GM12892 (cell line): ENCODE data around the gene MYOZ1.
"Not testable (repeated sequence)": the region's sequence is repeated elsewhere in the genome, so short reads cannot be mapped to it uniquely, and the experiment has no call there.

Experiments used
- POLR2A ChIP-seq: IDR thresholded peaks from 2 replicates; pipeline ENCODE4 v1.6.1; 2011; ENCODE audit warnings: low read depth, low read length, control low read depth
- POLR2AphosphoS5 ChIP-seq: IDR thresholded peaks from 2 replicates; pipeline ENCODE4 v1.6.1; 2011; ENCODE audit warnings: low read depth, low read length, control low read depth
- TAF1 ChIP-seq: IDR thresholded peaks from 2 replicates; pipeline ENCODE4 v1.6.1; 2011; ENCODE audit warnings: low read depth, mild to moderate bottlenecking, control low read depth, low read length, borderline replicate concordance

- TF ChIP-seq POLR2AphosphoS5, POLR2A, TAF1: not testable (repeated sequence)
Measured at GRCh38 chr10:73664156-73665040, 23.1 kb upstream of the MYOZ1 start.
